HG03571 (cell line): ENCODE data around the gene EXOC3.

Experiments used
- ATAC-seq: cut with Tn5 transposase; IDR thresholded peaks from one replicate; pipeline ENCODE4 v1.9.1; 2021; ENCODE audit not compliant: unreplicated experiment

EXOC3 gene

GRCh38 chr5:454936-455335 is 12.0 kb downstream of the EXOC3 start:
- ATAC-seq, result no peak

DNA sequence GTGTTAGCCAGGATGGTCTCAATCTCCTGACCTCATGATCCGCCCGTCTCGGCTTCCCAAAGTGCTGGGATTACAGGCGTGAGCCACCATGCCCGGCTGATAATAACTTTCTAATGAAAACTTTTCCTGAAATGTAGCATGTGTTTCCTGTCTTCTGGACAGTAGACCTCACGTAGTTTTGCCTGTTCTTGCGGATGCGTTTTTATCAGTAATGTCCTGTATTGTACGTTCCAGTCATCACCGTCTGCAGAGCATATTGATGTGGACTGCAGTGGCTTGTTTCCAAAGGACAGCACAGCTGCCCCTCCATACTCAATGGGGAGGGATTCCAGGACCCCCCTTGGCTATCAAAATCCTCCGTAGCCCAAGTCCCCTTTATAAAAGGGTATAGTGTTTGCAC is 12.8 kb downstream of the EXOC3 start:
- ATAC-seq, result no peak

GRCh38 chr5:456351-457194 is 13.6 kb downstream of the EXOC3 start:
- no peak for ATAC-seq

DNA sequence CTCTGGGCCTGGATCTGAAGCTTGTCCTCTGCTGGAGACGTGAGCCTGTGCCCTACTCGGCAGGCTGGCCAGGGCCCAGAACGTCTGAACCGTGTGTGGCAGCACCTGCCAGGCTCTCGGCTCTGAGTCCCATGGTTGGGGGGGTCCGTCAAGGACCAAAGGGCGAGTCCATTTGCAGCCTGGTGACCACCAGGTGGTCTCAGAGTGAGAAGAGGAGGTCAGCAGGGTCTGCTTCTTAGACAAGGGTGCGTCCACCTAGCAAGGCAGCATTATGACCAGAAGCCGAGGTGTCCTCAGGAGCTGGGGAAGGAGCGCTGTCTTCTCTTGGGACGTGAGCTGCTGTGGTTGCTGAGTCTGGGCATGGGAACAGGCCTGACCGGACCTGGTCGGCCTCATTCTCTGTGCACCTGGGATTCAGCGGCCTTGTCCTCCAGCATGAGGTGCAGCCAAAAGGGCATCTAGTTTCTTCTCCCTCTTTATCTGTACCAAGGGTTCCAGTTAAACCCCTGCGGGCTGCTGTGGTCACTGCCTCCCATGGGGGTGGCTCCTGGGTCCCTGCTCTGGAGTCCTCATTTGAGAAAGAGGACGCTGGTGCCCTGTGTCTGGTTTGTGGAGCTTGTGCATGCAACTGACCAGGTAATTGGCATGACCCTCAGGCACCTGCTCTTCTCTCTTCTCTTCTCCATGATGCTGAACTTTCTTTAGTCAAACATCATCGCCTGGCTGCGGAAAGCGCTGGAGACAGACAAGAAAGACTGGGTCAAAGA is 14.4 kb downstream of the EXOC3 start:
- ATAC-seq, result no peak

- peak; percentile 61 for ATAC-seq
Observed at GRCh38 chr5:458547-459353, 15.8 kb downstream of the EXOC3 start.

GRCh38 chr5:459562-460272 is 16.7 kb downstream of the EXOC3 start:
- no peak for ATAC-seq

- ATAC-seq, result no peak
Observed at GRCh38 chr5:460273-460625, 17.3 kb downstream of the EXOC3 start.

- no peak for ATAC-seq
Observed at GRCh38 chr5:462051-462481, 19.1 kb downstream of the EXOC3 start.

GRCh38 chr5:463301-463700 is 20.3 kb downstream of the EXOC3 start:
- ATAC-seq, result no peak

- no peak for ATAC-seq
Observed at GRCh38 chr5:463952-464351, 21.0 kb downstream of the EXOC3 start.

DNA sequence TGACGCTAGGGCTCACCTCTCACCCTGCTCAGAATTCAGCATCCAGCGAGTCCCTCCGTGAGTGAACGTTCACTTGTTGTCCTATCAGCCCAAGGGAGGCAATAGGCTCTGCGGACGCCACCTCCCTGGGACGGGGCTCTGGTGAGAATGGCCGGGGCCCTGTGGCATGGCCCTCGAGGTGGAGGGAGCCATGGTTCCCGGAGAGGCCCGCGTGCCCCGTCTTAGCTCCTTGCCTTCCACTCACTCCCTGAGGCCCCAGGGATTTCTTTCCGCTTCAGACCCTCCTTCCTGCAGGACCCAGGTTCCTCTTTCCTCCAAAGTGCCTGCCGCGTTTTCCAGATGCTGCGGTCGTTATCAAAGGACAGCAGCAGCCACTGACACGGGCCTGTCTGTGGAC is 21.5 kb downstream of the EXOC3 start:
- ATAC-seq, result no peak

DNA sequence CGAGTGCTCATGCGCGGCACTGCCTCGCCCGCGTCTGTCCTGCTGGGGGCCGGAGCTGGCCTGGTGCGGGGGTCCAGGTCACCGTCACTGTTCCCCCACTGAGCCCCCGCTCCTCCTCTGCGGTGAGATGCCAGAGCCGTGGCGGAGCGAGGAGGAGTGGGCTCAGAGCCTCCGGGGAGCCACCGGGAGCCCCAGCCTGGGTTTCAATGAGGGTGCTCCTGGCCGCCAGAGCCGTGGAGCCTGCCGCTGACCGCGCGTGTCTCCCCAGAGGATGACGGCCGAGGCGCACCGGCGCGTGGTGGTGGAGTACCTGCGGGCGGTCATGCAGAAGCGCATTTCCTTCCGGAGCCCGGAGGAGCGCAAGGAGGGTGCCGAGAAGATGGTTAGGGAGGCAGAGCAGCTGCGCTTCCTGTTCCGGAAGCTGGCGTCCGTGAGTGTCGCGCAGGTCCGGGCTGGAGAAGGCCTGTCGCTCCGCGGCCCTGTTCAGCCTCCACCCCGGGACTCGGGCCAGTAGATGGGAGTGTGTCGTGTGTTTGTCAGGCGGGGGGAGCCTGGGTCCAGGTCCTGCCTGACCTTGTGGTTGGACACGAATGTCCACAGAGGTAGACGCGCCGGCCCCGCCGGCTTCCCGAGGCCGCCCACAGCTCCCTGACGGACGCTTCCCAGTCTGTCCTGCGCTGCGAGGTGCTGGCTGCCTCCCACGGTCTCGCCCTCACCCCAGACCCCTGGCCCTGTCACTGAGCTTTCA is 22.0 kb downstream of the EXOC3 start:
- ATAC-seq, result no peak

DNA sequence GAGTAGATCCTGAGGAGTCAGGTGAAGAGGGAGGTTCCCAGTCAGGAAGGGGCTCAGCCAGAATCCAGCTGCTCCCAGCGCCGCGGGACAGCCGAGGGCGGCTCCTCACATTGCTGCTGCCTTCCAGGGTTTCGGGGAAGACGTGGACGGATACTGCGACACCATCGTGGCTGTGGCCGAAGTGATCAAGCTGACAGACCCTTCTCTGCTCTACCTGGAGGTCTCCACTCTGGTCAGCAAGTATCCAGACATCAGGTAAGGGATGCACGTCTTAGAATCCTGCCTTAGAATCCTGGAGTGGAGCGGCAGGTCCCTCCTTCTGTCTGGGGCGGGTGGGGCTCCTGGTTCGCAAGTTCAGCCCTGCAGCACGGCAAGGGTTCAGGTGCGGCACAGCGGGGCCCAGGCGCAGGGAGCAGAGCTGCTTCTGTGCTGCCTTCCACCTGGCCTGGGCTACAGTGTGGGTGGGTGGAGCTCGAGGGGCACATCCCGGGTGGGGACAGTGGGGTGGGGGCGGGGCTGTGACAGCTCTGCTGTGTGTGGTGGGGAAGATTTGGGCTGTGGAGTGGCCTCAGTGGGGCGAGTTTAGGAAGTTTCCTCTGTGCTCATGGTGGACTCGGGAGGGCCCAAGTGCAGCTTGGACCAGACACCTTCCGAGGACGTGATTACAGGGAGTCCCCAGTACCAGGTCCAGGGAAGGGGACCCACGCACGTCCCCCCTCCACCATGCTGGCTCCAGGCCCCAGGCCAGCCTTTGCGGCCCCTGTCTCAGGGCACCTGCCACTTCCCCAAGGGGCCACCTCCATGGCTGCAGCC is 22.8 kb downstream of the EXOC3 start:
- no peak for ATAC-seq

DNA sequence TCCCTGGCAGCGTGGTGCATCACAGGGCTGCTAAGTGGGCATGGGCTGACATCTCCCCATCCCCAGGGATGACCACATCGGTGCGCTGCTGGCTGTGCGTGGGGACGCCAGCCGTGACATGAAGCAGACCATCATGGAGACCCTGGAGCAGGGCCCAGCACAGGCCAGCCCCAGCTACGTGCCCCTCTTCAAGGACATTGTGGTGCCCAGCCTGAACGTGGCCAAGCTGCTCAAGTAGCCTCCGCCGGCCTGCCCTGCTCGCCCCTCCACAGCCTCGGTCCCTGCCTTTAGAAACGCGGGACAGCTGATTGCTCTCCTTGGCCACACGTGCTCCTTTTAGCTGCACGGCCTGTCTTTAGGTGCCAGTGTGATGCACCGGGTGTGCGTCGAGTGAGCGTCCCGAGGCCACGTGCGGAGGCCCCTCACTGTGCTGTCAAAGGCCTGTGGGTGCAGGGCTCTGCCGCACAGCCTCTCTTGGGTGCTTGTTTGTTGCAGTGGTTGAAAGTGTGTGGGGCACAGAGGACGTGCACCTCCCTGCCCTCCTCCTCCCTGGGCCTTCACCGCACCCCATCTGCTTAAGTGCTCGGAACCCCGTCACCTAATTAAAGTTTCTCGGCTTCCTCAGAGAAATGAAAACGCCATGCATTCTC is 23.8 kb downstream of the EXOC3 start:
- ATAC-seq, result no peak

- no peak for ATAC-seq
Observed at GRCh38 chr5:468401-468800, 25.4 kb downstream of the EXOC3 start.

- ATAC-seq, result no peak
Observed at GRCh38 chr5:469752-470483, 26.9 kb downstream of the EXOC3 start.

DNA sequence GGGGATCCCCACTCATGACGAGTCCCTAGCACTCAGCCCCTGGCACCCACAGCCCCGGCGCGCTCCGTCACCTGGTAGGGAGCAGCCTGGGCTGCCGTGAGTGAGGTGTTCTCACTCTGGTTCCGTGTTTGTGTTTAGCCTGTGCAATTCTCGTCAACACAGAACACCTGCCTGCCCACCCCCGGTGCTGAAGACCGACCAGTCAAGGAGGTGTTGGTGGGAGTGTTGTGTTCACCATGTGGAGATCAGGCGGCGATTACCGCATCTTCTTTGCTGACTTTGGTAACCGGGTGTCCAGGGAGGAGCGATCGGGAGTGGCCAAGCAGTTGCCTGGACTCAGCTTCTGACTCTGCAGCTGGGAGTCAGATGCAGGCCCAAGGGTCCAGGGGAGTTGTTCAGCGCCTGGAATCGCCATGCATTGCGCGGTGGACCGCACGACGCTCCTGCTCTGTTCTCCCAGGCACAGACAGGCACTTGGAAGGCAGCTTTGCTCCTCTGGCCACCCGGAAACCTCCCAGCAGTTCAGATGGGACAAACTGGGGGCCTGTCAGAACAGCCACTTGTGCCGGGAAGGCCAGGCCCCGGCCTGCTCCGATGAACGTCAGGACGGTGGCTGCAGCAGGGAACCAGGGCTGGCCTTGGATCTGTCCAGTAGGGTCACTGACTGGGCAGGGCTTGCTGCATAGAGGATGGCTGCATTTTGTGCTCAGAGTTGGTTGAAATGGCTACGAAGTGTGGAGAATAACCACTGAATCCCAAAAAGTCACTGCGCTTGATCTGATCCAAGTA is 28.2 kb downstream of the EXOC3 start:
- no peak for ATAC-seq

DNA sequence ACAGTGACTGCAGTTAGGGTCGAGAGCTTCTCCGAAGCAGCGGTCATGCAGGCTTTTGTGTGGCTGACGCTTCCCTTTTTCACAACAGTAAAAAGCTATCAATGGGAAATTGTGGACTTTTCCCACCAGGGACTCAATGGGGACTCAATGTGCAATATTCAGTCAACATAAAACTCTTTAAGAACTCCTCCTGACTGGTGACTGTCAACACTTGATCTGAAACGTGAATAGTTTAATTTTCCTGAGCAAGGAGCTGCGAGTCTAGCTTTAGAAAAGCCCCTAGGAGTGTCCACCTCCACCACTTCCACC is 28.7 kb downstream of the EXOC3 start:
- no peak for ATAC-seq
